HCT116 (cell line): ENCODE measurements around the gene NOC2L. TPM values are rescaled to one million over a fixed set of nuclear protein-coding genes. Genes with fewer than 3 reads are reported as not detected.

Source experiments
- ATAC-seq: fragments of 200-7000 bp; cut with Tn5 transposase; 2 replicates; pipeline ENCODE4 v1.9.1; 2020; ENCODE audit warnings: mild to moderate bottlenecking, moderate library complexity
- BruUV-seq: library from RNA; stranded (reverse); fragments of 400-500 nt; replicated peaks from 2 replicates; lab custom pipeline; 2021; lab: Mats Ljungman, UMichigan
- CTCF ChIA-PET: fragments of 300-600 bp; sonication (Branson Sonifier 250); formaldehyde crosslinking; loops from one replicate; lab custom pipeline; 2021; ENCODE audit warnings: antibody characterized with exemption; lab: Charles Lee
- POLR2A ChIA-PET: fragments of 300-600, 350-600 bp; sonication (Branson Sonifier 250); formaldehyde crosslinking; loops from one replicate; lab custom pipeline; 2021; ENCODE audit warnings: antibody characterized with exemption; lab: Charles Lee
- RAD21 ChIA-PET, 2 experiments: fragments of 300-600 bp; sonication (Branson Sonifier 250); formaldehyde crosslinking; loops; one replicate each; lab custom pipeline; 2023; ENCODE audit warnings: low total read pairs in 2 of 2; ENCODE audit not compliant: uncharacterized antibody in 2 of 2, unreplicated experiment in 2 of 2, low non-redundant PET in 1 of 2; lab: Charles Lee
- DNase-seq: peaks from one replicate; pipeline ENCODE4 v3.0.0-alpha.2; 2010; ENCODE audit warnings: low read depth, low spot score
- H2AFZ ChIP-seq: fragments of 200-600 bp; shearing (Covaris generic), sonication (generic); 2 replicates; pipeline ENCODE4 v1.6.1; 2017; ENCODE audit warnings: low read depth, mixed run types, mixed read lengths, antibody characterized with exemption, low read length; ENCODE audit not compliant: poor library complexity, severe bottlenecking
- H3K27ac ChIP-seq: 2 replicates; pipeline ENCODE4 v1.5.1; 2012; ENCODE audit warnings: low read depth, low read length
- H3K27me3 ChIP-seq: fragments of 200-600 bp; sonication (generic); 2 replicates; pipeline ENCODE4 v1.6.1; 2016; ENCODE audit warnings: mixed run types, low read length, mixed read lengths; ENCODE audit not compliant: insufficient read depth
- H3K36me3 ChIP-seq, 2 experiments: fragments of 200-500 bp in 1 of 2; fragments of 200-600 bp in 1 of 2; sonication (Bioruptor generic) in 1 of 2; sonication (generic) in 1 of 2; 2 replicates each; pipeline versions ENCODE4 v1.5.1 to v1.6.1; 2014 to 2016; ENCODE audit warnings: low read length in 2 of 2, inconsistent platforms in 1 of 2, mixed read lengths in 1 of 2, mixed run types in 1 of 2; ENCODE audit not compliant: insufficient read depth in 2 of 2, control insufficient read depth in 1 of 2
- H3K4me1 ChIP-seq, 2 experiments: fragments of 200-600 bp in 1 of 2; sonication (generic) in 1 of 2; 2 replicates each; pipeline versions ENCODE4 v1.5.1 to v1.6.1; 2012 to 2017; ENCODE audit warnings: low read length in 2 of 2, inconsistent platforms in 1 of 2, mild to moderate bottlenecking in 1 of 2, mixed read lengths in 1 of 2, mixed run types in 1 of 2, moderate library complexity in 1 of 2; ENCODE audit not compliant: insufficient read depth in 2 of 2, control insufficient read depth in 1 of 2
- H3K4me2 ChIP-seq: fragments of 200-600 bp; sonication (generic); 2 replicates; pipeline ENCODE4 v1.6.1; 2017; ENCODE audit warnings: mixed run types, low read length, mixed read lengths
- H3K4me3 ChIP-seq, 2 experiments: fragments of 200-600 bp in 1 of 2; sonication (generic) in 1 of 2; replicated peaks in 1 of 2; 2 replicates each; pipeline ENCODE4 v1.5.1; 2011 to 2016; ENCODE audit warnings: low read length in 2 of 2, control low read depth in 1 of 2, low read depth in 1 of 2, mild to moderate bottlenecking in 1 of 2, mixed read lengths in 1 of 2, mixed run types in 1 of 2
- H3K79me2 ChIP-seq: fragments of 200-600 bp; sonication (generic); 2 replicates; pipeline ENCODE4 v1.6.1; 2017; ENCODE audit warnings: mild to moderate bottlenecking, mixed run types, low read length, moderate library complexity, mixed read lengths; ENCODE audit not compliant: insufficient read depth
- H3K9ac ChIP-seq: fragments of 200-600 bp; sonication (generic); 2 replicates; pipeline ENCODE4 v1.6.1; 2016; ENCODE audit warnings: low read length, mixed read lengths
- H3K9me2 ChIP-seq: fragments of 200-600 bp; sonication (generic), shearing (Covaris generic); 2 replicates; pipeline ENCODE4 v1.6.1; 2017; ENCODE audit warnings: mixed run types, mild to moderate bottlenecking, moderate library complexity; ENCODE audit not compliant: insufficient read depth
- H3K9me3 ChIP-seq, 2 experiments: fragments of 200-500 bp in 1 of 2; fragments of 200-600 bp in 1 of 2; sonication (Bioruptor generic) in 1 of 2; sonication (generic) in 1 of 2; 2 replicates each; pipeline ENCODE4 v1.6.1; 2014 to 2017; ENCODE audit warnings: low read length in 2 of 2, mixed read lengths in 2 of 2, inconsistent platforms in 1 of 2, low read depth in 1 of 2, mild to moderate bottlenecking in 1 of 2, mixed run types in 1 of 2, moderate library complexity in 1 of 2; ENCODE audit not compliant: control insufficient read depth in 1 of 2, insufficient read depth in 1 of 2
- H4K20me1 ChIP-seq: fragments of 200-600 bp; sonication (generic), shearing (Covaris generic); 2 replicates; pipeline ENCODE4 v1.6.1; 2017; ENCODE audit warnings: mixed run types, mild to moderate bottlenecking, moderate library complexity; ENCODE audit not compliant: insufficient read depth
- ATF3 ChIP-seq: IDR thresholded peaks from 2 replicates; pipeline ENCODE4 v1.6.1; 2012
- CBX3 ChIP-seq: IDR thresholded peaks from 2 replicates; pipeline ENCODE4 v1.6.1; 2012; ENCODE audit warnings: low read depth
- CTCF ChIP-seq, 3 experiments: fragments of 200-600 bp in 1 of 3; sonication (generic) in 1 of 3; IDR thresholded peaks in 2 of 3; conservative IDR thresholded peaks in 1 of 3; 2 replicates each; pipeline ENCODE4 v1.5.1; 2012 to 2017; ENCODE audit warnings: low read depth in 2 of 3, low read length in 2 of 3, antibody characterized with exemption in 1 of 3, borderline replicate concordance in 1 of 3, control low read depth in 1 of 3, mild to moderate bottlenecking in 1 of 3, mixed read lengths in 1 of 3, mixed run types in 1 of 3, moderate library complexity in 1 of 3; ENCODE audit not compliant: insufficient read depth in 1 of 3
- ELF1 ChIP-seq: IDR thresholded peaks from 2 replicates; pipeline ENCODE4 v1.6.1; 2012; ENCODE audit warnings: low read depth, borderline replicate concordance
- EZH2phosphoT487 ChIP-seq: fragments of 200-600 bp; IDR thresholded peaks from 2 replicates; pipeline ENCODE4 v1.6.1; 2018; ENCODE audit warnings: antibody characterized with exemption, borderline replicate concordance
- MAX ChIP-seq: IDR thresholded peaks from 2 replicates; pipeline ENCODE4 v1.6.1; 2012
- POLR2AphosphoS5 ChIP-seq: IDR thresholded peaks from 2 replicates; pipeline ENCODE4 v1.6.1; 2011; ENCODE audit warnings: mild to moderate bottlenecking, low read depth, low read length, moderate library complexity
- RAD21 ChIP-seq: IDR thresholded peaks from 2 replicates; pipeline ENCODE4 v1.6.1; 2012; ENCODE audit warnings: low read depth, mild to moderate bottlenecking
- SIN3A ChIP-seq: IDR thresholded peaks from 2 replicates; pipeline ENCODE4 v1.6.1; 2012; ENCODE audit warnings: low read depth
- ZBTB33 ChIP-seq: IDR thresholded peaks from 2 replicates; pipeline ENCODE4 v1.6.1; 2011; ENCODE audit warnings: mild to moderate bottlenecking, low read length, moderate library complexity; ENCODE audit not compliant: insufficient replicate concordance; ENCODE audit errors: extremely low read depth
- intact Hi-C: fragments of 100-400 bp; cut with micrococcal nuclease; formaldehyde crosslinking; loops from 2 replicates; pipeline ENCODE4 v1.10.0; 2022
- total RNA-seq: library from RNA; stranded (reverse); gene quantifications from one replicate; pipeline ENCODE4 v1.2.1, GENCODE V29; 2021; ENCODE audit not compliant: unreplicated experiment

The NOC2L gene
- total RNA-seq, 1 experiment from 2014 or later = 260 TPM

- ChIA-PET POLR2A (no interaction called here), CTCF (no interaction called here), RAD21 (no interaction called here)
- Histone ChIP-seq H3K27ac (no peak overlapping the region), H3K4me1 (peaks cover 26 to 35% of the 10 kb centered on the region in 2 experiments), H3K4me2 (no peak overlapping the region), H2AFZ (no peak overlapping the region), H3K27me3 (peaks cover 13% of the 10 kb centered on the region; the same call in 1 of the 2 replicates), H3K4me3 (no peak overlapping the region), H4K20me1 (no peaks in the 10 kb centered on the region), H3K9me3 (no peaks in the 10 kb centered on the region), H3K9me2 (no peaks in the 10 kb centered on the region)
- intact Hi-C loops = no loop called here
- DNase-seq (no peak), ATAC-seq (no peak)
- BruUV-seq = no TSS peak
- no peak for TF ChIP-seq ATF3
- TF ChIP-seq, all 23 proteins: peak for 0
- H3K36me3 ChIP-seq = no peaks in the 10 kb centered on the region
- H3K79me2 ChIP-seq = no peaks in the 10 kb centered on the region
- H3K9ac ChIP-seq = no peak overlapping the region
Measured at GRCh38 chr1:934991-935750, 23.9 kb downstream of the NOC2L start.

- ATAC-seq (no peak), DNase-seq (no peak)
- ChIA-PET POLR2A (no interaction called here), CTCF (no interaction called here), RAD21 (no interaction called here)
- no peaks in the 10 kb centered on the region for H4K20me1 ChIP-seq
- no peak overlapping the region for H3K9ac ChIP-seq
- no peaks in the 10 kb centered on the region for H3K36me3 ChIP-seq
- H3K4me1 ChIP-seq = peaks cover 10 to 20% of the 10 kb centered on the region in 2 experiments; a peak in 3 of 4 replicates
- no peak overlapping the region for H3K4me3 ChIP-seq
- H3K27me3 ChIP-seq = peaks cover 8% of the 10 kb centered on the region; the same call in 1 of the 2 replicates
- H3K9me3 ChIP-seq = no peaks in the 10 kb centered on the region
- no peak overlapping the region for H3K4me2 ChIP-seq
- H3K79me2 ChIP-seq = no peaks in the 10 kb centered on the region
- no TSS peak for BruUV-seq
- no peaks in the 10 kb centered on the region for H3K9me2 ChIP-seq
- intact Hi-C loops = no loop called here
- no peak overlapping the region for H3K27ac ChIP-seq
- no peak overlapping the region for H2AFZ ChIP-seq
- TF ChIP-seq RAD21 = no peak
- no peak for TF ChIP-seq ELF1
- TF ChIP-seq POLR2AphosphoS5 = no peak
- TF ChIP-seq CBX3 = no peak
- no peak for TF ChIP-seq ZBTB33
- no peak for TF ChIP-seq ATF3
- no peak for TF ChIP-seq SIN3A
- no peak for TF ChIP-seq EZH2phosphoT487
- no peak for TF ChIP-seq MAX
- no peak for TF ChIP-seq CTCF (IDR thresholded peaks at IDR 0.05 in 2 of 3, conservative IDR thresholded peaks at IDR 0.05 in 1 of 3; ENCODE audit: borderline replicate concordance in 1 of 3, insufficient read depth in 1 of 3, low read depth in 2 of 3, low read length in 2 of 3)
Measured at GRCh38 chr1:933603-933940, 25.5 kb downstream of the NOC2L start.
